Tibial artery (tissue), 4 donors: ENCODE data around the gene FMNL1.

ENCODE experiments used
- DNase-seq, 2 donors: peaks; one replicate each; pipeline ENCODE4 v3.0.0-alpha.2; 2019
- H3K27ac ChIP-seq, 2 donors: fragments of 200-600 bp; sonication (generic) in 1 of 2; 1 replicate in 1 of 2; 2 replicates in 1 of 2; pipeline ENCODE4 v1.5.1; 2018 to 2019; ENCODE audit warnings: mild to moderate bottlenecking in 1 of 2
- H3K27me3 ChIP-seq, 2 donors: fragments of 200-600 bp; sonication (generic) in 1 of 2; one replicate each; pipeline versions ENCODE4 v1.5.1 to v1.6.0; 2016 to 2019
- H3K36me3 ChIP-seq, 3 donors: fragments of 200-600 bp; sonication (generic) in 2 of 3; one replicate each; pipeline ENCODE4 v1.5.1; 2016 to 2019; ENCODE audit warnings: mild to moderate bottlenecking in 2 of 3
- H3K4me1 ChIP-seq, 4 donors: fragments of 200-600 bp; sonication (generic) in 2 of 4; 1 replicate in 3 of 4; 2 replicates in 1 of 4; pipeline ENCODE4 v1.5.1; 2016 to 2019
- H3K4me3 ChIP-seq, 2 donors: fragments of 200-600 bp; sonication (generic) in 1 of 2; 1 replicate in 1 of 2; 2 replicates in 1 of 2; pipeline ENCODE4 v1.5.1; 2018 to 2019; ENCODE audit warnings: mild to moderate bottlenecking in 2 of 2
- H3K9me3 ChIP-seq, 3 donors: fragments of 200-600 bp; sonication (generic) in 1 of 3; one replicate each; pipeline ENCODE4 v1.5.1; 2016 to 2019
- CTCF ChIP-seq, 2 experiments: fragments of 200-600 bp in 1 of 2; fragments of 450-650 bp in 1 of 2; IDR thresholded peaks; one replicate each; pipeline ENCODE4 v1.5.1; 2017 to 2019; ENCODE audit warnings: antibody characterized with exemption in 2 of 2, mild to moderate bottlenecking in 1 of 2, moderate library complexity in 1 of 2
- intact Hi-C: fragments of 100-400 bp; cut with DNase I; formaldehyde crosslinking; loops from one replicate; pipeline ENCODE4 v1.15.0; 2023; ENCODE audit warnings: low total_unique reads

The FMNL1 gene

GRCh38 chr17:45264988-45265387, 43.3 kb downstream of the FMNL1 start:
- H3K4me1 ChIP-seq: peaks cover 0 to 15% (median 10%) of the 10 kb centered on the region in 4 donors
- no peak overlapping the region for H3K4me3 ChIP-seq
- no peak overlapping the region for H3K27ac ChIP-seq
- H3K27me3 ChIP-seq: no peaks in the 10 kb centered on the region
- H3K36me3 ChIP-seq: peaks cover 28 to 69% (median 58%) of the 10 kb centered on the region in 3 donors
- no peak for TF ChIP-seq CTCF (IDR thresholded peaks at IDR 0.05)
- intact Hi-C loops: no loop called here
- no peaks in the 10 kb centered on the region for H3K9me3 ChIP-seq
- no peak for DNase-seq

GRCh38 chr17:45265821-45266220, 44.1 kb downstream of the FMNL1 start:
- H3K27me3 ChIP-seq: no peaks in the 10 kb centered on the region
- TF ChIP-seq CTCF (IDR thresholded peaks at IDR 0.05): no peak
- peaks cover 0 to 15% (median 10%) of the 10 kb centered on the region in 4 donors for H3K4me1 ChIP-seq
- no peaks in the 10 kb centered on the region for H3K9me3 ChIP-seq
- H3K4me3 ChIP-seq: no peak overlapping the region
- no peak overlapping the region for H3K27ac ChIP-seq
- intact Hi-C loops: no loop called here
- no peak for DNase-seq
- H3K36me3 ChIP-seq: peaks cover 37 to 78% (median 66%) of the 10 kb centered on the region in 3 donors

GRCh38 chr17:45266372-45266926, 44.8 kb downstream of the FMNL1 start:
- H3K9me3 ChIP-seq: no peaks in the 10 kb centered on the region
- no peak for DNase-seq
- peaks cover 40 to 84% (median 72%) of the 10 kb centered on the region in 3 donors for H3K36me3 ChIP-seq
- H3K4me3 ChIP-seq: no peak overlapping the region
- intact Hi-C loops: no loop called here
- peaks cover 0 to 15% (median 7%) of the 10 kb centered on the region in 4 donors for H3K4me1 ChIP-seq
- TF ChIP-seq CTCF (IDR thresholded peaks at IDR 0.05): no peak
- H3K27me3 ChIP-seq: no peaks in the 10 kb centered on the region
- no peak overlapping the region for H3K27ac ChIP-seq

GRCh38 chr17:45267436-45268055, 45.9 kb downstream of the FMNL1 start:
- no peak for TF ChIP-seq CTCF (IDR thresholded peaks at IDR 0.05)
- H3K9me3 ChIP-seq: no peaks in the 10 kb centered on the region
- DNase-seq: no peak
- peaks cover 46 to 95% (median 80%) of the 10 kb centered on the region in 3 donors for H3K36me3 ChIP-seq
- H3K27ac ChIP-seq: no peak overlapping the region
- intact Hi-C loops: no loop called here
- H3K4me3 ChIP-seq: no peak overlapping the region
- H3K4me1 ChIP-seq: peaks cover 0 to 9% (median 1%) of the 10 kb centered on the region in 4 donors
- no peaks in the 10 kb centered on the region for H3K27me3 ChIP-seq

- intact Hi-C loops: no loop called here
Observed at GRCh38 chr17:45269912-45270311, 48.2 kb downstream of the FMNL1 start.

More at GRCh38 chr17:45269912-45270311, 48.2 kb downstream of the FMNL1 start:
- no peak overlapping the region for H3K27ac ChIP-seq
- no peak overlapping the region for H3K4me3 ChIP-seq
- H3K27me3 ChIP-seq: no peaks in the 10 kb centered on the region
- peaks cover 56 to 97% (median 90%) of the 10 kb centered on the region in 3 donors for H3K36me3 ChIP-seq
- H3K4me1 ChIP-seq: no peaks in the 10 kb centered on the region
- no peak for DNase-seq
- H3K9me3 ChIP-seq: no peaks in the 10 kb centered on the region
- TF ChIP-seq CTCF (IDR thresholded peaks at IDR 0.05): no peak
